Measurements from ENCODE around the gene EVPLL.
"Not testable (repeated sequence)": the region's sequence is repeated elsewhere in the genome, so short reads cannot be mapped to it uniquely, and the experiment has no call there.

Gene EVPLL

GRCh38 chr17:18379246-18380146 is 1.9 kb downstream of the EVPLL start:
- no peak for DNase-seq

- no peak for DNase-seq
Measured at GRCh38 chr17:18380471-18381157, 3.0 kb downstream of the EVPLL start.

- no peak for DNase-seq
Measured at GRCh38 chr17:18381158-18381952, 3.8 kb downstream of the EVPLL start.

- no peak for DNase-seq
Measured at GRCh38 chr17:18381953-18382245, 4.3 kb downstream of the EVPLL start.

- no peak for DNase-seq
Measured at GRCh38 chr17:18382441-18383078, 5.0 kb downstream of the EVPLL start.

GRCh38 chr17:18383079-18383481 is 5.5 kb downstream of the EVPLL start:
- DNase-seq = peak; percentile 62

GRCh38 chr17:18384271-18384670 is 6.7 kb downstream of the EVPLL start:
- not testable (repeated sequence) for DNase-seq

GRCh38 chr17:18387583-18387982 is 10.0 kb downstream of the EVPLL start:
- not testable (repeated sequence) for DNase-seq

GRCh38 chr17:18388266-18388665 is 10.7 kb downstream of the EVPLL start:
- DNase-seq = not testable (repeated sequence)

- DNase-seq = not testable (repeated sequence)
Measured at GRCh38 chr17:18388728-18389127, 11.2 kb downstream of the EVPLL start.

- DNase-seq = not testable (repeated sequence)
Measured at GRCh38 chr17:18401872-18402590, 24.5 kb downstream of the EVPLL start.

GRCh38 chr17:18403166-18403565 is 25.6 kb downstream of the EVPLL start:
- not testable (repeated sequence) for DNase-seq

GRCh38 chr17:18403604-18404003 is 26.0 kb downstream of the EVPLL start:
- DNase-seq = not testable (repeated sequence)

- peak; percentile 19 for DNase-seq
Measured at GRCh38 chr17:18408906-18409305, 31.3 kb downstream of the EVPLL start.

GRCh38 chr17:18409321-18409720 is 31.7 kb downstream of the EVPLL start:
- not testable (repeated sequence) for DNase-seq

- DNase-seq = peak; percentile 28
Measured at GRCh38 chr17:18410736-18411135, 33.2 kb downstream of the EVPLL start.

- peak; percentile 56 for DNase-seq
Measured at GRCh38 chr17:18411377-18411864, 33.8 kb downstream of the EVPLL start.

GRCh38 chr17:18412001-18412538 is 34.5 kb downstream of the EVPLL start:
- DNase-seq = not testable (repeated sequence)

GRCh38 chr17:18421521-18421920 is 43.9 kb downstream of the EVPLL start:
- DNase-seq = not testable (repeated sequence)

- not testable (repeated sequence) for DNase-seq
Measured at GRCh38 chr17:18422464-18422863, 44.9 kb downstream of the EVPLL start.

- DNase-seq = not testable (repeated sequence)
Measured at GRCh38 chr17:18423015-18423414, 45.4 kb downstream of the EVPLL start.

- DNase-seq = not testable (repeated sequence)
Measured at GRCh38 chr17:18425593-18425992, 48.0 kb downstream of the EVPLL start.

All from retina (tissue), 1 donor.